ENCODE results near the gene GABRB2.

DNA sequence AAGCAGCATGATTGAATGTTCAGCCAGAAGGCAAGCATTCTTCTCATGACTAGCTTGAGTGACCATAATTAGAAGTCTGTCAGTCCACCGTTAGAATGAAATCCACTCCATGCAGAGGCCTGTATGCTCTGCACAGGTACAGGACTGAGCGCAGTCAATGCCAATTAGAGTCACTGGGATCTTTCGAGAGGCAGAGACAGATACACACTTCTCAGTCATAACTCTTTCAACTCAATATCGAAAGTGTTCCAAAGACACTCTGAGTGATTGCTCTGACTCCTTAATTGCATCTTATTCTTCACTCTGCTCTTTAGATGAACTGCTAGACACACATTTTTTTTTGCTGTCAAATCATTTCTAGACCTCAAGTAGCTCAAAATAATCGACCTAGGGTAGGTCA is 203.6 kb downstream of the GABRB2 start:
- TF ChIP-seq GATA2 (IDR thresholded peaks at IDR 0.05; ENCODE audit: low read depth, low read length), result no peak
- TF ChIP-seq GATA3 (IDR thresholded peaks at IDR 0.05; ENCODE audit: low read depth, low read length), result no peak

Data from SH-SY5Y (cell line).